Bronchial epithelial cell (primary cell): ENCODE results near the gene DNM3. TPM values are rescaled to one million over a fixed set of nuclear protein-coding genes. Genes with fewer than 3 reads are reported as not detected.

Source experiments
- DNase-seq: peaks from one replicate; pipeline ENCODE4 v3.0.0-alpha.2; 2010; ENCODE audit warnings: low read depth
- FAIRE-seq: peaks from 2 replicates; lab custom pipeline; 2011; peaks lifted over from hg19 to GRCh38; lab: Jason Lieb, UNC
- H3K27me3 ChIP-seq: 2 replicates; pipeline ENCODE4 v1.5.1; 2011; ENCODE audit warnings: low read length; ENCODE audit not compliant: control insufficient read depth, insufficient read depth
- H3K36me3 ChIP-seq: 2 replicates; pipeline ENCODE4 v1.5.1; 2011; ENCODE audit warnings: low read length; ENCODE audit not compliant: control insufficient read depth, insufficient read depth
- H3K4me3 ChIP-seq: 2 replicates; pipeline ENCODE4 v1.5.1; 2011; ENCODE audit warnings: mild to moderate bottlenecking, low read depth, low read length, control low read depth
- CTCF ChIP-seq: IDR thresholded peaks from 2 replicates; pipeline ENCODE4 v1.5.1; 2011; ENCODE audit warnings: mild to moderate bottlenecking, moderate library complexity, low read length, control low read depth, inconsistent platforms; ENCODE audit not compliant: insufficient read depth, severe bottlenecking
- total RNA-seq: library from RNA; depleted of rRNA; stranded (reverse); fragments of >200 nt; gene quantifications from 2 replicates; pipeline ENCODE4 v1.2.1, GENCODE V29; 2014

DNM3 gene
- total RNA-seq, 1 donor from 2014 or later = 1.3 TPM

DNA sequence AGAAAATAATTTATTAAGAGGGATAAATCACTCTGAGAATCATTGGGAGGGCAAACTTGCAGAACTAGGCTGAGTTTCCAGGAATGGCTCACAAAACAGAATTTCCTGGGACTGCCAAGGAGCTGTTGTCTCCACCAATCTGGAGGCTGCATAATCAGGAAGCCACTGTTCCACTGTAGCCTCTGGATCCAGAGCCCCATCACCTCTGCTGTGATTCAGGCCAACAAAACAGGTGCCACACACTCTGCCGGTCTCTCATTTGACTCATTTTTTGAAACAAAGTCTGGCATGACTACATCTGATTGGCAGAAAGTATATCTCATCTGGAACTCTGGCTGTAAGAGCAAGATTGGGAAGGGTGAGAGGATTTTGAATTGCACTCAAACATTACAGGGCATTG lies 400.2 kb downstream of the DNM3 start:
- no peak overlapping the region for H3K4me3 ChIP-seq
- no peak for FAIRE-seq

DNA sequence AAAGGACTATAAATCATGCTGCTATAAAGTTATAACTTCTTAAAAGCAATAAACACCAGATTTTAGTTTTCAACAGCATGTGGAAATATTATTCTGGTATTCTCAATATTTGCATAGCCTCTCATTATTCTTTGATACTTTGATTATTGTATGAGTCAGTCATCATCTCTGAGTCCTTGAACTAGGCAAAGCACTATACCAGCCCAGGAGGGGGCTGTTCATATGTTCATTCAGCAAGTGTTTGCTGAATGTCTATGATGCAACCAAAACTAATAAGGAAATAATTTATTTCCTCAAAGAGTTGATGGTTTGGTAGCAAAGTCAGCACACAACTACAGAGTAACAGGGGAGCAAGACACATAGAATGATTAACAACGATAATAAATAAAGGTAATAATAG lies 403.6 kb downstream of the DNM3 start:
- DNase-seq (no peak), FAIRE-seq (no peak)
- Histone ChIP-seq H3K27me3 (no peaks in the 10 kb centered on the region), H3K4me3 (no peak overlapping the region), H3K36me3 (no peaks in the 10 kb centered on the region)
- no peak for TF ChIP-seq CTCF

More for the DNA sequence above, 400.2 kb downstream of the DNM3 start:
- TF ChIP-seq CTCF = no peak
- Histone ChIP-seq H3K27me3 (no peaks in the 10 kb centered on the region), H3K36me3 (no peaks in the 10 kb centered on the region)
- no peak for DNase-seq

GRCh38 chr1:172245788-172246187 lies 404.5 kb downstream of the DNM3 start:
- no peaks in the 10 kb centered on the region for H3K36me3 ChIP-seq
- FAIRE-seq (no peak), DNase-seq (peak; percentile 45)
- H3K4me3 ChIP-seq = no peak overlapping the region
- H3K27me3 ChIP-seq = no peaks in the 10 kb centered on the region
- no peak for TF ChIP-seq CTCF

DNA sequence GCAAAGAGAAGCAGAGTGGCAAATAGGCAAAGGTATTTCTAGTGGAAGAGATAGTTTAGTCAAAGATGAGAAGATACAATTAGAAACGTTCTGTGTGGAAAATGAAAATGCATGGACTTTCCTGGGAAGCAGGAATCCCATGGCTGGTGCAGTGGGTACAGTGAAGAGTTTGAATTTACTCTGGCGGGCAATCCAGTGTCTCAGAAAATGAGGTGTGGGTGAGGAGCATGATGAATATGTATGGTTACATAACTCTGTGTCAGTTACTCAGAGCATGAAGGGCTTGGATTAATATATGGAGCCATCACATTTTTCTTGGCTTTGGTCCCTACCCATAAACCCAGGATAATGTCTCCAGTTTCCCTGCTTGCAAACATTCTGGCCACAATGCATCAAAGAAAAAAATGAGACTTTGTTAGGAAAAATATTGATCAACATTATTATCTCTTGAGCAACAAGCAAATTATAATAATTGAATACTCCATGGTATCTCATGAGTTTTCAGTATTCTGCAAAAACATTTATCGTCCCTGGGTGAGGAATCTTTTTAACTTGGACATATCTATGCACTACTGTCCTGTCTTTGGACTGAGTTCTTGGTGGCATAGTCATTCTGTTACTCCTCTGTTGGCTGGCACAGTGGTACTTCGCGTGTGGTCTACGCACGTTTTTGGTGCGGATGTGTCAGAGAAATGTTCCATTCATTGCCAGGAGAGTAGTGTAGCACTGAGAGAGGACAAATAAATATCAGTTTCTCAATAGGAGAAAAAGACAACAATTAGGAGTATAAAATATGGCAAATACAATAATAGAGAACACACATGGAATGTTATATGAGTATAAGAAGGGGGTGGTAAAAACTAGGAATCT lies 405.5 kb downstream of the DNM3 start:
- DNase-seq = no peak
- Histone ChIP-seq H3K36me3 (no peaks in the 10 kb centered on the region), H3K27me3 (no peaks in the 10 kb centered on the region), H3K4me3 (no peak overlapping the region)
- no peak for FAIRE-seq
- TF ChIP-seq CTCF = no peak

- Histone ChIP-seq H3K27me3 (no peaks in the 10 kb centered on the region), H3K4me3 (no peak overlapping the region), H3K36me3 (no peaks in the 10 kb centered on the region)
- FAIRE-seq (no peak), DNase-seq (no peak)
- TF ChIP-seq CTCF = no peak
Observed at GRCh38 chr1:172251486-172251885, 410.2 kb downstream of the DNM3 start.
